SK-N-SH treated with all-trans-retinoic acid at 6 μM for 48 hours (cell line): ENCODE data around the gene SLC44A5.
"Not testable (repeated sequence)": the region's sequence is repeated elsewhere in the genome, so short reads cannot be mapped to it uniquely, and the experiment has no call there.

Source experiments
- ATAC-seq: fragments of 200-7000 bp; cut with Tn5 transposase; 3 replicates; pipeline ENCODE4 v1.9.1; 2020; ENCODE audit warnings: mild to moderate bottlenecking, moderate library complexity
- CREB5 ChIP-seq: fragments of 250-450 bp; sonication (Bioruptor Pico); IDR thresholded peaks from 2 replicates; pipeline ENCODE4 v1.5.1; 2020; ENCODE audit warnings: low read depth, mild to moderate bottlenecking, moderate library complexity
- CSDC2 ChIP-seq: fragments of 250-450 bp; sonication (Bioruptor Pico); IDR thresholded peaks from 2 replicates; pipeline ENCODE4 v1.5.0; 2020; ENCODE audit warnings: mild to moderate bottlenecking, moderate library complexity
- GLIS3 ChIP-seq: fragments of 250-450 bp; sonication (Bioruptor Pico); IDR thresholded peaks from 2 replicates; pipeline ENCODE4 v1.5.0; 2020; ENCODE audit warnings: mild to moderate bottlenecking, moderate library complexity
- ISL1 ChIP-seq: fragments of 250-450 bp; sonication (Bioruptor Pico); IDR thresholded peaks from 2 replicates; pipeline ENCODE4 v2.1.2; 2022; ENCODE audit warnings: mild to moderate bottlenecking, moderate library complexity
- PATZ1 ChIP-seq: fragments of 250-450 bp; sonication (Bioruptor Pico); IDR thresholded peaks from 2 replicates; pipeline ENCODE4 v1.8.0; 2020; ENCODE audit warnings: mild to moderate bottlenecking, moderate library complexity, borderline replicate concordance
- POU6F1 ChIP-seq: fragments of 250-450 bp; sonication (Bioruptor Pico); IDR thresholded peaks from 2 replicates; pipeline ENCODE4 v1.8.0; 2021; ENCODE audit warnings: low read depth, mild to moderate bottlenecking, moderate library complexity, borderline replicate concordance
- PPARA ChIP-seq: fragments of 250-450 bp; sonication (Bioruptor Pico); IDR thresholded peaks from 2 replicates; pipeline ENCODE4 v1.5.0; 2020; ENCODE audit warnings: mild to moderate bottlenecking, borderline replicate concordance
- SNAI2 ChIP-seq: fragments of 250-450 bp; sonication (Bioruptor Pico); IDR thresholded peaks from 2 replicates; pipeline ENCODE4 v1.5.0; 2020; ENCODE audit warnings: mild to moderate bottlenecking, moderate library complexity
- TSHZ2 ChIP-seq: fragments of 250-450 bp; sonication (Bioruptor Pico); IDR thresholded peaks from 2 replicates; pipeline ENCODE4 v1.5.0; 2020; ENCODE audit warnings: mild to moderate bottlenecking, moderate library complexity
- ZFP3 ChIP-seq: fragments of 250-450 bp; sonication (Bioruptor Pico); IDR thresholded peaks from 2 replicates; pipeline ENCODE4 v1.5.0; 2020; ENCODE audit warnings: mild to moderate bottlenecking, moderate library complexity
- ZFP30 ChIP-seq: fragments of 450-650 bp; formaldehyde crosslinking; IDR thresholded peaks from 2 replicates; pipeline ENCODE4 v1.5.0; 2022; ENCODE audit warnings: mild to moderate bottlenecking, moderate library complexity
- ZNF565 ChIP-seq: fragments of 450-650 bp; formaldehyde crosslinking; conservative IDR thresholded peaks from 2 replicates; pipeline ENCODE4 v1.5.0; 2020; ENCODE audit warnings: low read depth, mild to moderate bottlenecking, moderate library complexity
- ZNF70 ChIP-seq: fragments of 450-650 bp; formaldehyde crosslinking; IDR thresholded peaks from 2 replicates; pipeline ENCODE4 v1.5.0; 2020; ENCODE audit warnings: mild to moderate bottlenecking, moderate library complexity
- ZNF8 ChIP-seq: fragments of 450-650 bp; formaldehyde crosslinking; IDR thresholded peaks from 2 replicates; pipeline ENCODE4 v1.5.0; 2020; ENCODE audit warnings: mild to moderate bottlenecking, moderate library complexity

Gene SLC44A5

GRCh38 chr1:75264112-75264511 lies 346.8 kb downstream of the SLC44A5 start:
- TF ChIP-seq ZNF565 (CRISPR knock-in tag) = no peak
- no peak for TF ChIP-seq TSHZ2
- TF ChIP-seq ZFP30 (CRISPR knock-in tag) = no peak
- no peak for TF ChIP-seq CSDC2 (CRISPR knock-in tag)
- no peak for TF ChIP-seq PATZ1 (CRISPR knock-in tag)
- TF ChIP-seq PPARA (CRISPR knock-in tag) = no peak
- no peak for TF ChIP-seq GLIS3 (CRISPR knock-in tag)
- TF ChIP-seq ISL1 (CRISPR knock-in tag) = no peak
- no peak for TF ChIP-seq ZFP3 (CRISPR knock-in tag)
- TF ChIP-seq, all 23 proteins: peak for 0
- no peak for ATAC-seq

GRCh38 chr1:75263616-75264015 lies 347.3 kb downstream of the SLC44A5 start:
- ATAC-seq = not testable (repeated sequence)

GRCh38 chr1:75261946-75262345 lies 349.0 kb downstream of the SLC44A5 start:
- ATAC-seq = not testable (repeated sequence)

GRCh38 chr1:75258351-75258750 lies 352.6 kb downstream of the SLC44A5 start:
- ATAC-seq = no peak
- no peak for TF ChIP-seq ZNF8
- no peak for TF ChIP-seq CREB5
- no peak for TF ChIP-seq SNAI2 (CRISPR knock-in tag)
- no peak for TF ChIP-seq ZNF70 (CRISPR knock-in tag)
- TF ChIP-seq ZFP30 (CRISPR knock-in tag) = no peak
- TF ChIP-seq POU6F1 = no peak
- no peak for TF ChIP-seq PATZ1 (CRISPR knock-in tag)
- TF ChIP-seq TSHZ2 = no peak
